CD8-positive, alpha-beta memory T cell (primary cell): Measurements from ENCODE around the gene HOXD1. TPM values are rescaled to one million over a fixed set of nuclear protein-coding genes. Genes with fewer than 3 reads are reported as not detected.

Experiments used
- CTCF ChIA-PET: fragments of 350-600 bp; sonication (Branson Sonifier 250); formaldehyde crosslinking; loops from one replicate; lab custom pipeline; 2021; ENCODE audit warnings: antibody characterized with exemption; lab: Charles Lee
- POLR2A ChIA-PET: fragments of 350-600 bp; sonication (Branson Sonifier 250); formaldehyde crosslinking; loops from one replicate; lab custom pipeline; 2021; ENCODE audit warnings: antibody characterized with exemption; lab: Charles Lee
- DNase-seq, 5 donors: peaks; one replicate each; pipeline versions ENCODE4 v3.0.0 to v3.0.0-alpha.2; 2020 to 2022; ENCODE audit warnings: mixed read lengths in 1 of 5
- H3K27ac ChIP-seq: one replicate; pipeline ENCODE4 v1.7.0; 2013; ENCODE audit warnings: low read depth, mild to moderate bottlenecking, low read length, moderate library complexity
- H3K27me3 ChIP-seq: 2 replicates; pipeline ENCODE4 v1.7.0; 2013; ENCODE audit warnings: low read length, mild to moderate bottlenecking; ENCODE audit not compliant: insufficient read depth, poor library complexity, severe bottlenecking
- H3K36me3 ChIP-seq: 2 replicates; pipeline ENCODE4 v1.7.0; 2013; ENCODE audit warnings: mild to moderate bottlenecking, low read length, moderate library complexity; ENCODE audit not compliant: insufficient read depth
- H3K4me1 ChIP-seq: 2 replicates; pipeline ENCODE4 v1.7.0; 2013; ENCODE audit warnings: mild to moderate bottlenecking, low read length, moderate library complexity; ENCODE audit not compliant: insufficient read depth
- H3K4me3 ChIP-seq: 2 replicates; pipeline ENCODE4 v1.7.0; 2013; ENCODE audit warnings: mild to moderate bottlenecking, low read length
- H3K9me3 ChIP-seq: 2 replicates; pipeline ENCODE4 v1.7.0; 2013; ENCODE audit warnings: mild to moderate bottlenecking, low read length
- H3K27ac Mint-ChIP-seq, 8 donors: one replicate each; pipeline ENCODE4 v1.8.0; 2020 to 2021; ENCODE audit warnings: mixed read lengths in 8 of 8, mild to moderate bottlenecking in 6 of 8, inconsistent platforms in 3 of 8, moderate library complexity in 3 of 8
- H3K27me3 Mint-ChIP-seq, 2 donors: one replicate each; pipeline ENCODE4 v1.8.0; 2020 to 2021; ENCODE audit warnings: mixed read lengths in 2 of 2, mild to moderate bottlenecking in 1 of 2, moderate library complexity in 1 of 2
- H3K36me3 Mint-ChIP-seq, 3 donors: one replicate each; pipeline ENCODE4 v1.8.0; 2020 to 2021; ENCODE audit warnings: mixed read lengths in 3 of 3, inconsistent platforms in 1 of 3, mild to moderate bottlenecking in 1 of 3
- H3K4me1 Mint-ChIP-seq, 3 donors: one replicate each; pipeline ENCODE4 v1.8.0; 2020 to 2021; ENCODE audit warnings: mixed read lengths in 3 of 3, inconsistent platforms in 1 of 3, mild to moderate bottlenecking in 1 of 3
- H3K4me3 Mint-ChIP-seq, 7 donors: one replicate each; pipeline ENCODE4 v1.8.0; 2020 to 2021; ENCODE audit warnings: mixed read lengths in 7 of 7, mild to moderate bottlenecking in 6 of 7, moderate library complexity in 4 of 7, inconsistent platforms in 2 of 7
- H3K9me3 Mint-ChIP-seq, 5 donors: one replicate each; pipeline ENCODE4 v1.8.0; 2020 to 2022; ENCODE audit warnings: mixed read lengths in 5 of 5, mild to moderate bottlenecking in 3 of 5, moderate library complexity in 2 of 5, inconsistent platforms in 1 of 5
- polyA plus RNA-seq: library from polyadenylated mRNA; unstranded; fragments of 300-500 nt; fragmentation: Illumina TruSeq; gene quantifications from one replicate; pipeline ENCODE4 v1.2.3, GENCODE V29; 2021
- total RNA-seq, 2 experiments: library from RNA; stranded (reverse); gene quantifications; one replicate each; pipeline ENCODE4 v1.2.3, GENCODE V29; 2021

The HOXD1 gene
- total and polyA plus RNA-seq, 3 experiments from 2014 or later, result not detected

GRCh38 chr2:176187200-176187898 lies 1.1 kb upstream of the HOXD1 start:
- peaks cover 19% of the 10 kb centered on the region for H3K27me3 ChIP-seq
- H3K36me3 Mint-ChIP-seq, result peaks cover 0 to 3% (median 2%) of the 10 kb centered on the region in 3 donors
- ChIA-PET CTCF (interaction anchor here (1.3 kb wide), 1 partner anchor 8 kb away, joined by 3 read pairs; no protein-coding TSS in a partner anchor), POLR2A (no interaction called here)
- H3K27ac ChIP-seq, result no peak overlapping the region
- H3K4me3 Mint-ChIP-seq, result peak overlapping the region; percentile 67 to 92 (median 88)
- peaks cover 0 to 11% (median 0%) of the 10 kb centered on the region in 5 donors for H3K9me3 Mint-ChIP-seq
- no peaks in the 10 kb centered on the region for H3K36me3 ChIP-seq
- DNase-seq, result no peak
- H3K4me3 ChIP-seq, result peak overlapping the region; percentile 57
- peaks cover 11% of the 10 kb centered on the region for H3K4me1 ChIP-seq
- H3K27me3 Mint-ChIP-seq, result peaks cover 53 to 79% of the 10 kb centered on the region in 2 donors
- no peaks in the 10 kb centered on the region for H3K9me3 ChIP-seq
- H3K27ac Mint-ChIP-seq, result no peak overlapping the region
- peaks cover 16 to 21% (median 21%) of the 10 kb centered on the region in 3 donors for H3K4me1 Mint-ChIP-seq

- peak overlapping the region; percentile 2 for H3K4me3 ChIP-seq
- H3K27ac ChIP-seq, result no peak overlapping the region
- H3K4me1 Mint-ChIP-seq, result peaks cover 16 to 21% (median 21%) of the 10 kb centered on the region in 3 donors
- peaks cover 51 to 79% of the 10 kb centered on the region in 2 donors for H3K27me3 Mint-ChIP-seq
- no peak for DNase-seq
- peak overlapping the region; percentile 55 to 86 (median 68) for H3K4me3 Mint-ChIP-seq
- no peaks in the 10 kb centered on the region for H3K36me3 ChIP-seq
- H3K4me1 ChIP-seq, result peaks cover 11% of the 10 kb centered on the region
- POLR2A ChIA-PET, result no interaction called here
- H3K9me3 ChIP-seq, result no peaks in the 10 kb centered on the region
- CTCF ChIA-PET, result no interaction called here
- peaks cover 0 to 3% (median 2%) of the 10 kb centered on the region in 3 donors for H3K36me3 Mint-ChIP-seq
- H3K27me3 ChIP-seq, result peaks cover 33% of the 10 kb centered on the region
- peak overlapping the region in 1 of 8 donors; percentile 29 for H3K27ac Mint-ChIP-seq
- H3K9me3 Mint-ChIP-seq, result peaks cover 0 to 13% (median 0%) of the 10 kb centered on the region in 5 donors
Measured at GRCh38 chr2:176188774-176189680, 559 bp downstream of the HOXD1 start.

- Mint-ChIP-seq H3K9me3 (peaks cover 0 to 12% (median 0%) of the 10 kb centered on the region in 5 donors), H3K36me3 (peaks cover 0 to 3% (median 2%) of the 10 kb centered on the region in 3 donors), H3K27ac (no peak overlapping the region), H3K27me3 (peaks cover 58 to 79% of the 10 kb centered on the region in 2 donors), H3K4me3 (peak overlapping the region; percentile 59 to 86 (median 68)), H3K4me1 (peaks cover 16 to 21% (median 21%) of the 10 kb centered on the region in 3 donors)
- Histone ChIP-seq H3K4me3 (peak overlapping the region; percentile 2), H3K27ac (no peak overlapping the region), H3K27me3 (peaks cover 33% of the 10 kb centered on the region), H3K36me3 (no peaks in the 10 kb centered on the region), H3K4me1 (peaks cover 11% of the 10 kb centered on the region), H3K9me3 (no peaks in the 10 kb centered on the region)
- POLR2A ChIA-PET, result no interaction called here
- DNase-seq, result no peak
- CTCF ChIA-PET, result no interaction called here
Measured at GRCh38 chr2:176189681-176190641, 1.5 kb downstream of the HOXD1 start.

- no peak for DNase-seq
- CTCF ChIA-PET, result no interaction called here
- peaks cover 36% of the 10 kb centered on the region for H3K27me3 ChIP-seq
- H3K27me3 Mint-ChIP-seq, result peaks cover 57 to 78% of the 10 kb centered on the region in 2 donors
- H3K9me3 ChIP-seq, result no peaks in the 10 kb centered on the region
- H3K9me3 Mint-ChIP-seq, result peaks cover 0 to 9% (median 0%) of the 10 kb centered on the region in 5 donors
- no peak overlapping the region for H3K4me3 ChIP-seq
- no peak overlapping the region for H3K27ac ChIP-seq
- POLR2A ChIA-PET, result no interaction called here
- H3K4me1 Mint-ChIP-seq, result peaks cover 14 to 19% (median 18%) of the 10 kb centered on the region in 3 donors
- peaks cover 0 to 2% (median 0%) of the 10 kb centered on the region in 3 donors for H3K36me3 Mint-ChIP-seq
- H3K36me3 ChIP-seq, result no peaks in the 10 kb centered on the region
- H3K27ac Mint-ChIP-seq, result no peak overlapping the region
- peaks cover 11% of the 10 kb centered on the region for H3K4me1 ChIP-seq
- peak overlapping the region in 1 of 7 donors; percentile 20 for H3K4me3 Mint-ChIP-seq
Measured at GRCh38 chr2:176192351-176192750, 3.9 kb downstream of the HOXD1 start.

- peaks cover 5% of the 10 kb centered on the region for H3K4me1 ChIP-seq
- no peak overlapping the region for H3K27ac Mint-ChIP-seq
- peaks cover 36% of the 10 kb centered on the region for H3K27me3 ChIP-seq
- H3K4me1 Mint-ChIP-seq, result peaks cover 7 to 12% (median 11%) of the 10 kb centered on the region in 3 donors
- H3K9me3 ChIP-seq, result no peaks in the 10 kb centered on the region
- POLR2A ChIA-PET, result no interaction called here
- H3K27ac ChIP-seq, result no peak overlapping the region
- H3K36me3 Mint-ChIP-seq, result no peaks in the 10 kb centered on the region
- H3K27me3 Mint-ChIP-seq, result peaks cover 55 to 77% of the 10 kb centered on the region in 2 donors
- DNase-seq, result no peak
- peaks cover 0 to 9% (median 0%) of the 10 kb centered on the region in 5 donors for H3K9me3 Mint-ChIP-seq
- CTCF ChIA-PET, result no interaction called here
- no peak overlapping the region for H3K4me3 ChIP-seq
- H3K36me3 ChIP-seq, result no peaks in the 10 kb centered on the region
- H3K4me3 Mint-ChIP-seq, result no peak overlapping the region
Measured at GRCh38 chr2:176193048-176193447, 4.6 kb downstream of the HOXD1 start.

- H3K27me3 Mint-ChIP-seq, result peaks cover 23 to 53% of the 10 kb centered on the region in 2 donors
- POLR2A ChIA-PET, result no interaction called here
- H3K36me3 ChIP-seq, result no peaks in the 10 kb centered on the region
- no peaks in the 10 kb centered on the region for H3K4me1 Mint-ChIP-seq
- no peak overlapping the region for H3K4me3 ChIP-seq
- CTCF ChIA-PET, result no interaction called here
- H3K36me3 Mint-ChIP-seq, result no peaks in the 10 kb centered on the region
- no peaks in the 10 kb centered on the region for H3K4me1 ChIP-seq
- peaks cover 0 to 4% (median 1%) of the 10 kb centered on the region in 5 donors for H3K9me3 Mint-ChIP-seq
- H3K27me3 ChIP-seq, result peaks cover 9% of the 10 kb centered on the region
- no peaks in the 10 kb centered on the region for H3K9me3 ChIP-seq
- DNase-seq, result no peak
- H3K27ac ChIP-seq, result no peak overlapping the region
- H3K27ac Mint-ChIP-seq, result no peak overlapping the region
- H3K4me3 Mint-ChIP-seq, result no peak overlapping the region
Measured at GRCh38 chr2:176199902-176200301, 11.4 kb downstream of the HOXD1 start.

GRCh38 chr2:176200971-176201370 lies 12.5 kb downstream of the HOXD1 start:
- H3K36me3 Mint-ChIP-seq, result no peaks in the 10 kb centered on the region

More at GRCh38 chr2:176200971-176201370, 12.5 kb downstream of the HOXD1 start:
- H3K36me3 ChIP-seq, result no peaks in the 10 kb centered on the region
- no peak overlapping the region for H3K4me3 Mint-ChIP-seq
- H3K27me3 ChIP-seq, result peaks cover 9% of the 10 kb centered on the region
- CTCF ChIA-PET, result no interaction called here
- POLR2A ChIA-PET, result no interaction called here
- no peak overlapping the region for H3K4me3 ChIP-seq
- H3K27me3 Mint-ChIP-seq, result peaks cover 18 to 43% of the 10 kb centered on the region in 2 donors
- no peaks in the 10 kb centered on the region for H3K9me3 ChIP-seq
- H3K27ac ChIP-seq, result no peak overlapping the region
- peaks cover 0 to 6% (median 4%) of the 10 kb centered on the region in 5 donors for H3K9me3 Mint-ChIP-seq
- H3K4me1 ChIP-seq, result no peaks in the 10 kb centered on the region
- DNase-seq, result no peak
- H3K27ac Mint-ChIP-seq, result no peak overlapping the region
- no peaks in the 10 kb centered on the region for H3K4me1 Mint-ChIP-seq
